Body of pancreas (tissue), 4 donors: ENCODE results near the gene GNL2.

Source experiments
- CTCF ChIP-seq, 7 experiments: fragments of 450-650 bp in 4 of 7; fragments of 200-600 bp in 3 of 7; sonication (generic) in 3 of 7; IDR thresholded peaks; one replicate each; pipeline ENCODE4 v1.5.1; 2016 to 2019; ENCODE audit warnings: antibody characterized with exemption in 7 of 7
- POLR2A ChIP-seq, 3 donors: fragments of 450-650 bp; IDR thresholded peaks; one replicate each; pipeline ENCODE4 v1.6.1; 2016; ENCODE audit warnings: antibody characterized with exemption in 3 of 3, mild to moderate bottlenecking in 2 of 3

GRCh38 chr1:37629008-37629407 is 33.3 kb upstream of the GNL2 start:
- TF ChIP-seq CTCF (IDR thresholded peaks at IDR 0.05) (no peak), POLR2A (IDR thresholded peaks at IDR 0.05) (no peak)
